K562 (cell line): ENCODE results near the gene PDE4D. TPM values are rescaled to one million over a fixed set of nuclear protein-coding genes. Genes with fewer than 3 reads are reported as not detected.

Experiments used
- ATAC-seq: fragments of 200-7000 bp; cut with Tn5 transposase; 3 replicates; pipeline ENCODE4 v1.9.1; 2020; ENCODE audit warnings: moderate library complexity
- BruUV-seq: library from RNA; stranded (reverse); fragments of 400-500 nt; replicated peaks from 2 replicates; lab custom pipeline; 2021; lab: Mats Ljungman, UMichigan
- CTCF ChIA-PET: fragments of 300-600 bp; formaldehyde crosslinking; extraction: SDS; loops from one replicate; lab custom pipeline; 2021; ENCODE audit warnings: low intra/inter-chr PET ratio; lab: Yijun Ruan, JAX
- POLR2A ChIA-PET: fragments of 300-600, 350-650 bp; sonication (Branson Sonifier 250); formaldehyde crosslinking; extraction: SDS; loops from one replicate; lab custom pipeline; 2021; ENCODE audit warnings: antibody characterized with exemption, inconsistent platforms; lab: Yijun Ruan, JAX
- DNase-seq, 4 experiments: peaks; one replicate each; pipeline versions ENCODE4 v3.0.0 to v3.0.0-alpha.2; 2011 to 2018; ENCODE audit warnings: low spot score in 3 of 4, mixed read lengths in 3 of 4; ENCODE audit errors: extremely low read depth in 1 of 4
- FAIRE-seq: peaks from 2 replicates; lab custom pipeline; 2011; peaks lifted over from hg19 to GRCh38; lab: Jason Lieb, UNC
- H2AFZ ChIP-seq: 2 replicates; pipeline ENCODE4 v1.6.0; 2011; ENCODE audit warnings: low read depth, low read length, control low read depth, inconsistent platforms
- H3K27ac ChIP-seq: fragments of 200-600 bp; 3 replicates; pipeline ENCODE4 v1.8.0; 2011; ENCODE audit warnings: low read depth, mild to moderate bottlenecking, control low read depth, inconsistent platforms, low read length, moderate library complexity, mixed read lengths; ENCODE audit errors: extremely low read depth
- H3K27me3 ChIP-seq, 2 experiments: fragments of 300-600 bp in 1 of 2; 2 replicates in 1 of 2; 3 replicates in 1 of 2; pipeline versions ENCODE4 v1.6.0 to v1.8.0; 2011; ENCODE audit warnings: inconsistent platforms in 2 of 2, low read length in 2 of 2, mild to moderate bottlenecking in 1 of 2, mixed read lengths in 1 of 2, moderate library complexity in 1 of 2; ENCODE audit not compliant: control insufficient read depth in 2 of 2, insufficient read depth in 2 of 2
- H3K36me3 ChIP-seq: fragments of 300-600 bp; 3 replicates; pipeline ENCODE4 v1.8.0; 2011; ENCODE audit warnings: mild to moderate bottlenecking, low read length, inconsistent platforms; ENCODE audit not compliant: control insufficient read depth, insufficient read depth
- H3K4me1 ChIP-seq, 2 experiments: fragments of 200-600 bp in 1 of 2; replicated peaks in 1 of 2; 2 replicates in 1 of 2; 3 replicates in 1 of 2; pipeline versions ENCODE4 v1.5.1 to v1.8.0; 2011; ENCODE audit warnings: inconsistent platforms in 2 of 2, low read length in 2 of 2, mild to moderate bottlenecking in 1 of 2, mixed read lengths in 1 of 2, moderate library complexity in 1 of 2; ENCODE audit not compliant: control insufficient read depth in 2 of 2, insufficient read depth in 2 of 2
- H3K4me2 ChIP-seq: 2 replicates; pipeline ENCODE4 v1.6.1; 2011; ENCODE audit warnings: low read length, control low read depth, inconsistent platforms, mixed read lengths; ENCODE audit not compliant: insufficient read depth
- H3K4me3 ChIP-seq: fragments of 200-600 bp; sonication (generic), shearing (Covaris generic); 2 replicates; pipeline ENCODE4 v1.5.1; 2016; ENCODE audit warnings: control low read depth, inconsistent platforms
- H3K79me2 ChIP-seq: fragments of 200-600 bp; 3 replicates; pipeline ENCODE4 v1.8.0; 2011; ENCODE audit warnings: low read length, inconsistent platforms; ENCODE audit not compliant: control insufficient read depth, insufficient read depth
- H3K9ac ChIP-seq, 2 experiments: 2 replicates each; pipeline versions ENCODE4 v1.6.0 to v1.6.1; 2011; ENCODE audit warnings: low read depth in 2 of 2, low read length in 2 of 2, control low read depth in 1 of 2, inconsistent platforms in 1 of 2, mild to moderate bottlenecking in 1 of 2, mixed read lengths in 1 of 2; ENCODE audit not compliant: insufficient read depth in 1 of 2
- H3K9me1 ChIP-seq: one replicate; pipeline ENCODE4 v1.6.0; 2011; ENCODE audit warnings: inconsistent platforms, mild to moderate bottlenecking, low read length, moderate library complexity; ENCODE audit not compliant: control insufficient read depth, insufficient read depth
- H3K9me3 ChIP-seq: replicated peaks from 2 replicates; pipeline ENCODE4 v1.5.1; 2011; ENCODE audit warnings: low read depth, low read length, inconsistent platforms; ENCODE audit not compliant: control insufficient read depth, insufficient read depth
- H4K20me1 ChIP-seq: replicated peaks from 2 replicates; pipeline ENCODE4 v1.6.1; 2011; ENCODE audit warnings: low read length, inconsistent platforms, mixed read lengths; ENCODE audit not compliant: control insufficient read depth, insufficient read depth
- NCOA1 ChIP-seq: fragments of 450-650 bp; IDR thresholded peaks from 2 replicates; pipeline ENCODE4 v1.6.1; 2016; ENCODE audit warnings: low read depth
- SIRT6 ChIP-seq: IDR thresholded peaks from one replicate; pipeline ENCODE4 v1.6.1; 2012; ENCODE audit warnings: low read depth, mild to moderate bottlenecking, control low read depth, inconsistent platforms, low read length, moderate library complexity
- in situ Hi-C: fragments of 300-500 bp; cut with MboI; formaldehyde crosslinking; loops from 4 replicates; pipeline ENCODE4 v1.15.0; 2018; ENCODE audit warnings: inconsistent platforms, mixed read lengths
- intact Hi-C: fragments of 100-400 bp; cut with micrococcal nuclease; formaldehyde crosslinking; loops from 2 replicates; pipeline ENCODE4 v1.14.2; 2022
- polyA plus RNA-seq, 8 experiments: library from polyadenylated mRNA; depleted of rRNA in 4 of 8; stranded (reverse) in 5 of 8; unstranded in 3 of 8; fragments of >200 nt; fragmentation: Nextera tagmentation in 2 of 8; fragmentation: Illumina TruSeq in 1 of 8; extraction: Ambion mirVana in 2 of 8; extraction: Trizol in 1 of 8; gene quantifications; 2 replicates each; pipeline versions ENCODE4 v1.2.1 to v1.2.3, GENCODE V29; 2011 to 2014; ENCODE audit warnings: inconsistent platforms in 1 of 8, missing spikeins in 1 of 8
- total RNA-seq, 7 experiments: library from RNA; depleted of rRNA in 6 of 7; stranded (reverse); fragments of >200 nt in 6 of 7; fragmentation: Illumina TruSeq in 2 of 7; extraction: Trizol in 2 of 7; gene quantifications; 2 replicates each; pipeline versions ENCODE4 v1.2.1 to v1.2.3, GENCODE V29; 2011 to 2021; ENCODE audit warnings: low replicate concordance in 1 of 7
- TF ChIP-seq, protein P1 (sequence below), 2 experiments: fragments of 150-350 bp in 1 of 2; IDR thresholded peaks; 2 replicates each; pipeline ENCODE4 v1.6.1; 2012 to 2016; ENCODE audit warnings: low read depth in 2 of 2, low read length in 2 of 2, mild to moderate bottlenecking in 1 of 2, moderate library complexity in 1 of 2

PDE4D gene
- total and polyA plus RNA-seq, 9 of the 15 experiments (the other 6 are each of a cell fraction or from before 2014, with no cell fraction given), result 0.04 to 0.46 (median 0.13) TPM

DNA sequence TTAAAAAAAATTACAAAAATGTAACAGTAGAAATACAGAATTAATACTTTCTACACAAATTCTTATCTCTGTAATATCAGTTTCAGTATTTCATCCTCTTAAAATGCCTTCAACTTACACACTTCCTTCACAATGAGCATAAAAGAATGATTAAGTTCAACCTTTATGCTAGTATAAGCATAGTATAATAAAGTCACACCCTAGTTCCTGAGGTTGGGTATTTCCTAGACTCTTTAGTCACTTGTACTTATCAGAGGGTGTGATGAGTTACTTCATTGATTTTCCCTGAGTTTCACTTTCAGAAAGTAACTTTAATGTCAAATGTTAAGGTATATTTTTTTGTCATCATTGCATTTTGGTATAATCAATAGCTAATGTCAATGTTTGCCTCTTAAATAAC, 302.4 kb downstream of the PDE4D start:
- TF ChIP-seq NCOA1 (no peak), SIRT6 (no peak)
- TF ChIP-seq, protein P1, sequence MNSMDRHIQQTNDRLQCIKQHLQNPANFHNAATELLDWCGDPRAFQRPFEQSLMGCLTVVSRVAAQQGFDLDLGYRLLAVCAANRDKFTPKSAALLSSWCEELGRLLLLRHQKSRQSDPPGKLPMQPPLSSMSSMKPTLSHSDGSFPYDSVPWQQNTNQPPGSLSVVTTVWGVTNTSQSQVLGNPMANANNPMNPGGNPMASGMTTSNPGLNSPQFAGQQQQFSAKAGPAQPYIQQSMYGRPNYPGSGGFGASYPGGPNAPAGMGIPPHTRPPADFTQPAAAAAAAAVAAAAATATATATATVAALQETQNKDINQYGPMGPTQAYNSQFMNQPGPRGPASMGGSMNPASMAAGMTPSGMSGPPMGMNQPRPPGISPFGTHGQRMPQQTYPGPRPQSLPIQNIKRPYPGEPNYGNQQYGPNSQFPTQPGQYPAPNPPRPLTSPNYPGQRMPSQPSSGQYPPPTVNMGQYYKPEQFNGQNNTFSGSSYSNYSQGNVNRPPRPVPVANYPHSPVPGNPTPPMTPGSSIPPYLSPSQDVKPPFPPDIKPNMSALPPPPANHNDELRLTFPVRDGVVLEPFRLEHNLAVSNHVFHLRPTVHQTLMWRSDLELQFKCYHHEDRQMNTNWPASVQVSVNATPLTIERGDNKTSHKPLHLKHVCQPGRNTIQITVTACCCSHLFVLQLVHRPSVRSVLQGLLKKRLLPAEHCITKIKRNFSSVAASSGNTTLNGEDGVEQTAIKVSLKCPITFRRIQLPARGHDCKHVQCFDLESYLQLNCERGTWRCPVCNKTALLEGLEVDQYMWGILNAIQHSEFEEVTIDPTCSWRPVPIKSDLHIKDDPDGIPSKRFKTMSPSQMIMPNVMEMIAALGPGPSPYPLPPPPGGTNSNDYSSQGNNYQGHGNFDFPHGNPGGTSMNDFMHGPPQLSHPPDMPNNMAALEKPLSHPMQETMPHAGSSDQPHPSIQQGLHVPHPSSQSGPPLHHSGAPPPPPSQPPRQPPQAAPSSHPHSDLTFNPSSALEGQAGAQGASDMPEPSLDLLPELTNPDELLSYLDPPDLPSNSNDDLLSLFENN (IDR thresholded peaks at IDR 0.05; ENCODE audit: low read depth in 2 of 2, low read length in 2 of 2), result no peak
- FAIRE-seq (no peak), ATAC-seq (no peak), DNase-seq (no peak)
- Histone ChIP-seq H3K27me3 (no peaks in the 10 kb centered on the region), H2AFZ (no peak overlapping the region), H4K20me1 (no peaks in the 10 kb centered on the region), H3K9me3 (no peaks in the 10 kb centered on the region), H3K4me2 (no peak overlapping the region), H3K36me3 (no peaks in the 10 kb centered on the region), H3K4me3 (no peak overlapping the region), H3K4me1 (no peaks in the 10 kb centered on the region), H3K9ac (no peak overlapping the region), H3K9me1 (no peaks in the 10 kb centered on the region), H3K79me2 (no peaks in the 10 kb centered on the region), H3K27ac (no peak overlapping the region)
- in situ Hi-C loops, result no loop called here
- POLR2A ChIA-PET, result no interaction called here
- CTCF ChIA-PET, result no interaction called here
- no TSS peak for BruUV-seq
- intact Hi-C loops, result no loop called here
